HG02981 (cell line): Measurements from ENCODE around the gene KDM6A.
"Not testable (repeated sequence)": the region's sequence is repeated elsewhere in the genome, so short reads cannot be mapped to it uniquely, and the experiment has no call there.

Experiments used
- ATAC-seq: cut with Tn5 transposase; IDR thresholded peaks from one replicate; pipeline ENCODE4 v1.9.1; 2021; ENCODE audit warnings: mild to moderate bottlenecking, moderate library complexity; ENCODE audit not compliant: unreplicated experiment

Gene KDM6A

GRCh38 chrX:44884944-44885343, 12.0 kb downstream of the KDM6A start:
- no peak for ATAC-seq

DNA sequence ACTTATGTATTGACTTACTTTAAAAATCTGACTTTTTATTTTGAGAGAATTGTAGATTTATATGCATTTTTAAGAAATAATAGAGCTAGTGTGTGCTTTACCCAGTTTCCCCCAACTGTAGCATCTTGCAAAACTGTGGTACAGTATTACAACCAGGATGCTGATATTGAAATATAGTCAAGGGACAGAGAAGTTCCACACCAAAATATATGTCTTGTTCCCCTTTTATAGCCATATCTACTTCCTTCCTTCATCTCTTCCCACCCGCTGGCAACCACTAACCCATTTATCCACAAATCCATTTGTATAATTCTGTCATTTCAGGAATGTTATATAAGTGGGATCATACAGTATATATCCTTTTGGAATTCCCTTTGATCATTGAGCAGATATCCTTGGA, 16.8 kb downstream of the KDM6A start:
- ATAC-seq, result no peak

GRCh38 chrX:44890247-44890646, 17.3 kb downstream of the KDM6A start:
- no peak for ATAC-seq

- not testable (repeated sequence) for ATAC-seq
These were observed 17.7 kb downstream of the KDM6A start for GRCh38 chrX:44890687-44891086.

DNA sequence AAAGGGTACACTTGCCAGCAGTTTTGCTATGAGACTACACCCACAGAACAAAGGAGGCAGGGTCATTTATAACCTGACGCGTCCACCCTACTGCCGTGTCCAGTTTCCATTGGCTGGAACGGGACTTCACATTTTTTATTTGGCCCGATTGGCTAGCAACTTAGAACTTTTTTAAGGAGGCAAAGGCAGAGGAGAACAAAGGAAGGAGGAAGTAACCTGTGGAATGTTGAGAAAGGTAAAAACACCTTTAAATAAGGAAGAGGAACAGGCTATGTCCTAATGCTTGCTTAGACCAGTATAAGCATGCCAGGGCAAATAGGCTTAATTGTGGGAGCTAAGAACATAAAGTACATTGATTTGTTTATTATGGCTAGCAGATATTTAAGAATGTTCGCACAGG, 18.7 kb downstream of the KDM6A start:
- ATAC-seq, result no peak

GRCh38 chrX:44896876-44897186, 23.8 kb downstream of the KDM6A start:
- ATAC-seq, result no peak

DNA sequence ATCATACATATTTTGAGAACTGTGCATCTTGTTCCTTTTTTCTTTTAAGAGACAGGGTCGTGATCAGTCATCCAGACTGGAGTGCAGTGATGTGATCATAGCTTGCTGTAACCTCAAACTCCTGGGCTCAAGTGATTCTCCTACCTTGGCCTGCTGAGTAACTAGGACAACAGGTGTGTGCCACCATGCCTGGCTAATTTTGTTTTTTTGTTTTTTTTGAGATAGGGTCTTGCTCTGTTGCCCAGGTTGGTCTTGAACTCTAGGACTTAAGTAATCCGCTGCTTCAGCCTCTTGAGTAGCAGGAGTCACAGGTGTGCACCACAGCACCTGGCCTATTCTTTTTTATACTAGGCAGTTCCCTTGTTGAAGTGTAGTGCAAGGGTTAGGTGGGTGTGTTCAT, 24.6 kb downstream of the KDM6A start:
- no peak for ATAC-seq

- ATAC-seq, result peak; percentile 27
These were observed 25.6 kb downstream of the KDM6A start for GRCh38 chrX:44898411-44899221.

- ATAC-seq, result no peak
These were observed 27.0 kb downstream of the KDM6A start for GRCh38 chrX:44899946-44900345.

- no peak for ATAC-seq
These were observed 30.1 kb downstream of the KDM6A start for GRCh38 chrX:44903107-44903506.

DNA sequence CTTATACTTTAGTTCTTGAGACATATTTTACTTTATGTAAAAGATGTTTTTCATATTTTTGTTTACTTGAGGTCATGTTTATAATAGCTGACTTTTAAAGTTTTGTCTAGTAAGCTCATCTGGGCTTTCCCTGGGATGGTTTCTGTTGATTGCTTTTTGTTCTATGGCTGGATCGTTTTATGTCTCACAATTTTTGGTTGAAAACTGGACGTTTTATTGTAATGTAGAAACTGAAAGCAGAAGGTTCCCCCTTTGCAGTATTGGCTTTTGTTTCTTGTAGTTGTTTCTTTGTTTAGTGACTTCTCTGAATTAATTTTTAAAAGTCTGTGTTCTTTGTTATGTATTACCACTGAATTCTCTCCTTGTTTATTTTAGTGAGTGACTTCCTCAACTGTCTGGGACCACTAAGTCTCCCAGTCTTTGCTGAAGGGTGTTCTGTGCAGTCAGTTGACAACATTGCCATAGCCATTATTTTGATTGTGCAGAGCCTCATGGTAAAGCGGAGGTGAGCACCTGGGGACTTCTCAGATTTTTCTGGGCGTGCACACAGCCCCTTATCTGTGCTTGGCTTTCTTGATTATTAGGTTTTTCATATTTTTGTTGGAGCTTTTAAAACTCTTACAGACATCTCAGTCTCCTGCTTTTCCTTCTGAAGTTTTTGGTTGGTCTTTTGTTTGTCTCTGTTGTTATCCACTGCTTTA, 31.0 kb downstream of the KDM6A start:
- ATAC-seq, result no peak

DNA sequence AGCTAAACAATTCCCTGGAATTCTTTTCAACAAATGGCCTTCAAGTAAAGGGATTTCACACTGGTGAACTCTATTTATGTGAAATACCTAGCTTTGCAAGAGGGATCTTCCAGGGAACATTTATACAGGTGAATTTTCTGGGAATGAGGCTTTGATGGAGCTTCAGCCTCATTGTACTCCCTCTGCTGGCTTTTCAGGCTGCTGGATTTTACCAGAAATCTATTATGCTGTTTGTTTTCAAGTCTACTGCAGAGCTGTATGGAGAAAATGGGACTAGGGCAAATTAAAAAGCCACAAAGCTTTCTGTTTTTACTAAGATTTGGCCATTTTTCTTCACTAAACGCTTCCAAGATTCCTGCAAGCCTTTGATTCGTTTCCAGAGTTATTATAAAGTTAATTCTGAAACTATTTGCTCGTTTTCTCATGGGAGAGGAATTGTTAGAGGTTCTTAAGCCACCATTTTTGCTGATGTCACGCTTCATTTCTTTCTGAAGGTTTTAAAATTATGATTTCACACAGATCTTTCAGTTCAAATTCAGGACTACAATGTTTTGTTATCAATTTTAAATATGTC, 31.6 kb downstream of the KDM6A start:
- no peak for ATAC-seq

DNA sequence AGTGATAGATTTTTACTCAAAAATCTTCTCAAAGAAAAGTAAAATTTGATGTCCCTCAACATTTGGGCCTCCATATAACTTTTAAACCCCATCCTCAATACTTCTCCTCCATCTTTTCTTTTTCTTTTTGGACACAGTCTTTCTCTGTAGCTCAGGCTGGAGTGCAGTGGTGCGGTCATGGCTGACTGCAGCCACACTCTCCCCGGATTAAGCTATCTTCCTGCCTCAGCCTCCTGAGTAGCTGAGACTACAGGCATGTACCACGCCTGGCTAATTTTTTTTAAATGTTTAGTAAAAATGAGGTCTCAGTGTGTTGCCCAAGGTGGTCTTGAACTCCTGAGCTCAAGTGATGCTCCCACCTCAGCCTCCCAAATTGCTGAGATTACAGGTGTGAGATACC, 33.1 kb downstream of the KDM6A start:
- no peak for ATAC-seq

DNA sequence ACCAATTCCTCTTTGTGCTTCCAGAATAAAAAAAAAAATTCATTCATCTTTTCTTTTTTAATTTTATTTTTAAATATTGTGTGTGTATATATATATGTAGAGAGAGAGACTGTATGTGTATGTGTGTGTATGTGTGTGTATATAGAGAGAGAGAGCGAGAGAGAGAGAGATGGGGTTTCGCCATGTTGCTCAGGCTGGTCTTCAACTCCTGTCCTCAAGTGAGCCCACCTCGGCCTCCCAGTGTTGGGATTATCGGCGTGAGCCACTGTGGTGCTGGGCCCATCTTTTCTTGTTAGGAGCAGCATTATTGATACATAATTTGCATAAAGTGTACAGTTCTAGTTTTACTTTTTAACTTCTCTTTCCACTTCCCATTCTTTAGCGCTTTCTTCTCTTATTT, 33.6 kb downstream of the KDM6A start:
- no peak for ATAC-seq

- no peak for ATAC-seq
These were observed 35.2 kb downstream of the KDM6A start for GRCh38 chrX:44908153-44908552.

DNA sequence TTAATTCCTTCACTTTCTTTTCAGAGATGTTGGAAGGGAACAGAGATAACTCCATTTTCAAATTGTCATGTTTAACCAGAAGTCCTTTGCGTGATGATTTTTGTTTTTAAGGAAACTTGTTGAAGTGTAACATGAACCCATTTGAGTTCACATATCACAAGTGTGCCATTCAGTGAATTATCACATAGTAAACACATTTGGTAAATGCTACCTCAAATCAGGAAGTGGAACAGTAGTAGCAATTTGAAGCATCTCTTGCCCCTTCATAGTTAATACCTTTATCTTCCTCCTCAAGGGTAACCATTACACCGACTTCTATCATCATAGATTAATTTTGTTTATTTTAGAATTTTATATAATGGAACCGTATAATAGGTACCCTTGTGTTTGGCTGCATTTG, 35.8 kb downstream of the KDM6A start:
- no peak for ATAC-seq

DNA sequence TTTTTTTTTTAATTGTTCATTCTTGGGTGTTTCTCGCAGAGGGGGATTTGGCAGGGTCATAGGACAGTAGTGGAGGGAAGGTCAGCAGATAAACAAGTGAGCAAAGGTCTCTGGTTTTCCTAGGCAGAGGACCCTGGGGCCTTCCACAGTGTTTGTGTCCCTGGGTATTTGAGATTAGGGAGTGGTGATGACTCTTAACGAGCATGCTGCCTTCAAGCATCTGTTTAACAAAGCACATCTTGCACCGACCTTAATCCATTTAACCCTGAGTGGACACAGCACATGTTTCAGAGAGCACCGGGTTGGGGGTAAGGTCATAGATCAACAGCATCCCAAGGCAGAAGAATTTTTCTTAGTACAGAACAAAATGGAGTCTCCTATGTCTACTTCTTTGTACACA, 37.5 kb downstream of the KDM6A start:
- not testable (repeated sequence) for ATAC-seq

DNA sequence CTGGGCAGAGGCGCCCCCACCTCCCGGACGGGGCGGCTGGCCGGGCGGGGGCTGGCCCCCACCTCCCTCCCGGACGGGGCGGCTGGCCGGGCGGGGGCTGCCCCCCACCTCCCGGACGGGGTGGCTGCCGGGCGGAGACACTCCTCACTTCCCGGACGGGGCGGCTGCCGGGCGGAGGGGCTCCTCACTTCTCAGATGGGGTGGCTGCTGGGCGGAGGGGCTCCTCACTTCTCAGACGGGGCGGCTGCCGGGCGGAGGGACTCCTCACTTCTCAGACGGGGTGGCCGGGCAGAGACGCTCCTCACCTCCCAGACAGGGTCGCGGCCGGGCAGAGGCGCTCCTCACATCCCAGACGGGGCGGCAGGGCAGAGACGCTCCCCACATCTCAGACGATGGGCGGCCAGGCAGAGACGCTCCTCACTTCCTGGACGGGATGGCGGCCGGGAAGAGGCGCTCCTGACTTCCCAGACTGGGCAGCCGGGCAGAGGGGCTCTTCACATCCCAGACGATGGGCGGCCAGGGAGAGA, 38.1 kb downstream of the KDM6A start:
- not testable (repeated sequence) for ATAC-seq

DNA sequence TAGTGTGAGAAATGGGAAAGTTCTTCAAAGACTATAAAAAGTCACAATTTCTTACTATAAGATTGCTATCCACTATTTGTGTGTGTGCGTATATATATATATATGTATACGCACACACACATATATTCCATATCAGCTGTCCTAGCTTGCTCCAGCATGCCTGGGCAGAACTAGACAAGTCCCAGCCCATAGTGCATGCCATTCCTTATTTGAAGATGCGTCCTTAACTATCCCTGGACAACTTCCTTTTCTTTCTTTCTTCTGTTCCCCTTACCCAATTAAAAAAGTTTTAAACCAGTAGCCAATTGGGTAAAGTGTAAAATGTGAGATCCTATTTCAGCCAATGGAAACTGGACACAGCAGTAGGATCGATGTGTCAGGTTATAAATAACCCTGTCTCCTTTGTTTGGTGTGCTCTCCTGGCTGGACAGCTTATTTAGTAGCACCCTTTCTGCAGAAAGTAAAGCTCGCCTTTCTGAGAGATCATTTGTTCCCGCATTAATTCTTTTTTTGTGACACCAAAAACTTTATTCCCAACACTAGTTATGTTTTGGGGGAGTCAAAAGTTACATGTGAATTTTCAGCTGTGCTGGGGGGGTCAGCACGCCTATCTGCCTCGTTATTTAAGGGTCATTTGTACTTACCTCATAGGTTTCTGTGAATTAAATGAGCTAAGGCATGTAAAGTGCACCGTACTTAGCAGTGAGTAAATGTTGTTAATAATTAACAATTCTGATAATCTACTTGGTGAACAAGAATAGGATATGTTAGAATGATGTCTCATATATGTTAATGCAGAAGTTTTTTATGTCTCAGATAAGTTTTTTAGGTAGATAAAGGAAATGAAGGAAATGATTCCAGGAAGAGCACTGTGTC, 40.9 kb downstream of the KDM6A start:
- ATAC-seq, result peak; percentile 35

GRCh38 chrX:44914532-44915198, 41.7 kb downstream of the KDM6A start:
- peak; percentile 94 for ATAC-seq
